Pancreas (tissue), 10 donors: Measurements from ENCODE around the gene JPH3. TPM values are rescaled to one million over a fixed set of nuclear protein-coding genes. Genes with fewer than 3 reads are reported as not detected.

Experiments used
- ATAC-seq, 4 donors: fragments of 200-7000 bp; cut with Tn5 transposase; one replicate each; pipeline versions ENCODE4 v1.8.0 to v1.9.1; 2020; ENCODE audit warnings: mild to moderate bottlenecking in 4 of 4, moderate library complexity in 4 of 4
- DNase-seq, 6 donors: peaks; one replicate each; pipeline ENCODE4 v3.0.0-alpha.2; 2020
- FAIRE-seq: peaks from 2 replicates; lab custom pipeline; 2012; peaks lifted over from hg19 to GRCh38; lab: Jason Lieb, UNC
- H3K27ac ChIP-seq, 4 donors: fragments of 200-600 bp; sonication (generic); 1 replicate in 3 of 4; 2 replicates in 1 of 4; pipeline versions ENCODE4 v1.5.0 to v1.8.0; 2020
- H3K27me3 ChIP-seq, 4 donors: fragments of 200-600 bp; one replicate each; pipeline ENCODE4 v1.8.0; 2021
- H3K36me3 ChIP-seq, 3 donors: fragments of 200-600 bp; sonication (generic) in 1 of 3; one replicate each; pipeline versions ENCODE4 v1.5.0 to v1.8.0; 2020 to 2021
- H3K4me1 ChIP-seq, 3 donors: fragments of 200-600 bp; one replicate each; pipeline ENCODE4 v1.8.0; 2021
- H3K4me3 ChIP-seq, 4 donors: fragments of 200-600 bp; sonication (generic) in 2 of 4; one replicate each; pipeline versions ENCODE4 v1.5.0 to v1.8.0; 2020 to 2021
- H3K9me3 ChIP-seq, 4 donors: fragments of 200-600 bp; one replicate each; pipeline ENCODE4 v1.8.0; 2021
- WGBS, 2 donors: extraction: QIAGEN DNeasy Blood & Tissue Kit; methylation state at CpG; one replicate each; pipeline ENCODE4 v1.1.7; 2013; 5-methylcytosine and 5-hydroxymethylcytosine counted together
- intact Hi-C, 3 donors: fragments of 100-400 bp; cut with DNase I; formaldehyde crosslinking; loops; one replicate each; pipeline versions ENCODE4 v1.11.1 to v1.14.2; 2022
- polyA plus RNA-seq, 2 donors: library from polyadenylated mRNA; stranded (reverse); fragments of 200-250 nt; gene quantifications; one replicate each; pipeline ENCODE4 v1.2.3, GENCODE V29; 2013
- total RNA-seq, 6 donors: library from RNA; stranded (reverse); fragmentation: NEBNext Ultra II Directional in 4 of 6; extraction: Animal tissue kit (Norgen Biotek cat#: 25700) in 4 of 6; gene quantifications; one replicate each; pipeline versions ENCODE4 v1.2.1 to v1.2.4, GENCODE V29; 2021 to 2023
- TF ChIP-seq, protein P1 (sequence below), 4 donors: fragments of 200-600 bp; sonication (generic) in 3 of 4; IDR thresholded peaks; one replicate each; pipeline versions ENCODE4 v1.5.0 to v1.8.0; 2021; ENCODE audit warnings: antibody characterized with exemption in 4 of 4
- donor health status: healthy with polysubstance abuse.
- donor health status: DM: no; HTN: no; CAD: no; lungs with moderate emphysema.
- donor health status: DM: no; HTN: no; CAD: no.
- donor health status: control.
- donor health status: control.
- donor health status: Bipolar disorder and iron deficiency.
- donor health status: DM: yes; HTN: yes; CAD: no.
- donor health status: DM: no; HTN: no; CAD: no.
- donor health status: DM: no; HTN: no; CAD: no.
- donor health status: DM: yes; HTN: yes; CAD: no.

JPH3 gene
- total and polyA plus RNA-seq, 8 donors = 0.09 to 1.9 (median 0.41) TPM

DNA sequence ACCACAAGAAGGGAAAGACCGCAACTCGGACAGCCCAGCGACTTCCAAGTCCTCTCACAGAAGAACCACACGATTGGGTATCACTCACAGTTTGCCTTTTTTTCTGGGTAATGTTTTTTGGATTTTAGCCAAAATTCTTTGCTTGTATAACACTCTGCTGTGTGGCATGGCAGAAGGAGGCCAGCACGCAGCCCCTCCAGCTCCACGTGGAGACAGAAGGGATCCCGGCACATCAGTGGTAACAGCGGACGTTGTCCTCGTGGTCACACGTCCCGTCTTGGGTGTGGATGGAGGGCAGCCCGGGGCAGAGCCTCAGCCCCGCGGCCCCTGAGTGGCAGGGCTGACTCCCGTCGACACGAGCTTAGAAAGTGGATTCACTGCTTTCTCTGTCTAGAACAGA, 94.4 kb downstream of the JPH3 start:
- Histone ChIP-seq H3K4me1 (no peaks in the 10 kb centered on the region), H3K27me3 (no peaks in the 10 kb centered on the region), H3K36me3 (peaks cover 0 to 14% (median 0%) of the 10 kb centered on the region in 3 donors), H3K27ac (no peak overlapping the region), H3K9me3 (no peaks in the 10 kb centered on the region), H3K4me3 (no peak overlapping the region)
- intact Hi-C loops = no loop called here
- 89% methylated on average over 18 of the region's 18 CpGs for WGBS, 2 donors
- no peak for FAIRE-seq
- peak in 2 of 6 donors; percentile 14 to 47 for DNase-seq
- no peak for ATAC-seq
- TF ChIP-seq, protein P1, sequence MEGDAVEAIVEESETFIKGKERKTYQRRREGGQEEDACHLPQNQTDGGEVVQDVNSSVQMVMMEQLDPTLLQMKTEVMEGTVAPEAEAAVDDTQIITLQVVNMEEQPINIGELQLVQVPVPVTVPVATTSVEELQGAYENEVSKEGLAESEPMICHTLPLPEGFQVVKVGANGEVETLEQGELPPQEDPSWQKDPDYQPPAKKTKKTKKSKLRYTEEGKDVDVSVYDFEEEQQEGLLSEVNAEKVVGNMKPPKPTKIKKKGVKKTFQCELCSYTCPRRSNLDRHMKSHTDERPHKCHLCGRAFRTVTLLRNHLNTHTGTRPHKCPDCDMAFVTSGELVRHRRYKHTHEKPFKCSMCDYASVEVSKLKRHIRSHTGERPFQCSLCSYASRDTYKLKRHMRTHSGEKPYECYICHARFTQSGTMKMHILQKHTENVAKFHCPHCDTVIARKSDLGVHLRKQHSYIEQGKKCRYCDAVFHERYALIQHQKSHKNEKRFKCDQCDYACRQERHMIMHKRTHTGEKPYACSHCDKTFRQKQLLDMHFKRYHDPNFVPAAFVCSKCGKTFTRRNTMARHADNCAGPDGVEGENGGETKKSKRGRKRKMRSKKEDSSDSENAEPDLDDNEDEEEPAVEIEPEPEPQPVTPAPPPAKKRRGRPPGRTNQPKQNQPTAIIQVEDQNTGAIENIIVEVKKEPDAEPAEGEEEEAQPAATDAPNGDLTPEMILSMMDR (IDR thresholded peaks at IDR 0.05) = no peak

DNA sequence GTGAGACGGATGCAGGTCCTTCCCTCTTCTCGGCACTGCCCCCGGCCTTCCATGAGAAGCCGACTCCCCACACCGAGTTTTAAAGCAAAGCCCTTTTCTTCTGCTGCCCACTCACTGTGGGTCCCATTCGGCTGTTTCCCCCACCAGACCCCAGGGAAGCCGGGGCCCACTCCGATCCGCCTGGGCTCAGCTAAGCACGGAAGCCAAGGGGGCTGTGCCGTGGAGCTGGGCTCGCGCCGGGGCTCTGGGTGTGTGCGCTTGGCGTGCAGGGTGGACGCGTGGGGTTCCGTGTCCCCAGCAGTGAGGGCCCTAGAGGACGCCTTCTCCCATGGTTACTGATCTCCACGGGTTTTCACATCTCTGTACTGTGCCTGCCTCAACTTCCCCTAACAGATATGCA, 94.9 kb downstream of the JPH3 start:
- ATAC-seq (no peak), FAIRE-seq (no peak), DNase-seq (peak in 1 of 6 donors; percentile 54)
- no peak overlapping the region for H3K4me3 ChIP-seq
- WGBS, 2 donors = 94% methylated on average over 18 to 21 of the region's 21 CpGs
- H3K27ac ChIP-seq = no peak overlapping the region
- intact Hi-C loops = no loop called here
- TF ChIP-seq, protein P1 (IDR thresholded peaks at IDR 0.05) = no peak
- no peaks in the 10 kb centered on the region for H3K4me1 ChIP-seq
- no peaks in the 10 kb centered on the region for H3K9me3 ChIP-seq
- peaks cover 0 to 20% (median 0%) of the 10 kb centered on the region in 3 donors for H3K36me3 ChIP-seq
- no peaks in the 10 kb centered on the region for H3K27me3 ChIP-seq

DNA sequence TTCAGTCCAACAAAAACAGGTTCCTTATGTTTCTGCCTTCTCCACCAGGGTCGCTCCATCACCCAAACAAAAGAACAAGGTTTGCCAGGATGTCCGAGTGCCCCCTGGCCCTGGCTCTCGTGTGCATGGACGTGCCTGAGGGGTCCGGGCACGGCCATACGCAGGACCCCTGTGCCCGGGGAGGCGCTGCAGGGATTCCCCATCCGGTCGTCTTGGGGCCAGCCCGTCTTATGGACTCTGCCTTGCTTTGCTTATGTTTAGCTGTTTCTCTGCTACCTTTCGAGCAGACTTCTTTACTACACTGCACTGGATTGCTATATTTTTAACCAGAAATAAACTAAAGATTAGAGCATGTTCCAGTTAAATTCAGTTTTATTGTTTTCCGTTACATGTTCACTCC, 95.5 kb downstream of the JPH3 start:
- Histone ChIP-seq H3K9me3 (no peaks in the 10 kb centered on the region), H3K27ac (no peak overlapping the region), H3K4me3 (no peak overlapping the region), H3K36me3 (peaks cover 0 to 24% (median 0%) of the 10 kb centered on the region in 3 donors), H3K27me3 (no peaks in the 10 kb centered on the region), H3K4me1 (no peaks in the 10 kb centered on the region)
- FAIRE-seq = no peak
- TF ChIP-seq, protein P1 (IDR thresholded peaks at IDR 0.05) = no peak
- 91 to 93% methylated on average over 14 of the region's 14 CpGs for WGBS, 2 donors
- no peak for DNase-seq
- intact Hi-C loops = no loop called here
- ATAC-seq = no peak

DNA sequence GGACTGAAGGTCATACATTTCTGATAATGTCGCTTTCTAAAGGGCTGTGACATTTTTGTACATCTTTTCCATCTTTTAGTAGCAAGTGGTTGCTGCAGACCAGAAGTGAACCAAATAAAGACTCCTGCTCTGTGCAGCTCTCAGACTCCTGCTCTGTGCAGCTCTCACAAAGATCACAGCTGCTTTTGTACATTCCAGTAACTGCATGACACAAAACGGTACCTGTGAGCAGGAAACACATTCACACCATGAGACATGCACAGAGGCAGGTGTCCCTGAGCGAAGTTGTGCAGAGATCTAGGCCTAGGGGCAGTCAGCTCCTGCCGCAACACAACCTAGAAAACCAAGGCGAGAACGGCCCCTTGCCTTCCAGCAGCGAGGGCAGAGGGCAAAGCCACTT, 95.9 kb downstream of the JPH3 start:
- 87 to 91% methylated on average over 7 of the region's 7 CpGs for WGBS, 2 donors
- Histone ChIP-seq H3K36me3 (peaks cover 0 to 25% (median 0%) of the 10 kb centered on the region in 3 donors), H3K27me3 (no peaks in the 10 kb centered on the region), H3K9me3 (no peaks in the 10 kb centered on the region), H3K27ac (no peak overlapping the region), H3K4me1 (no peaks in the 10 kb centered on the region), H3K4me3 (no peak overlapping the region)
- ATAC-seq (no peak), DNase-seq (no peak), FAIRE-seq (no peak)
- TF ChIP-seq, protein P1 (IDR thresholded peaks at IDR 0.05) = no peak
- intact Hi-C loops = no loop called here

DNA sequence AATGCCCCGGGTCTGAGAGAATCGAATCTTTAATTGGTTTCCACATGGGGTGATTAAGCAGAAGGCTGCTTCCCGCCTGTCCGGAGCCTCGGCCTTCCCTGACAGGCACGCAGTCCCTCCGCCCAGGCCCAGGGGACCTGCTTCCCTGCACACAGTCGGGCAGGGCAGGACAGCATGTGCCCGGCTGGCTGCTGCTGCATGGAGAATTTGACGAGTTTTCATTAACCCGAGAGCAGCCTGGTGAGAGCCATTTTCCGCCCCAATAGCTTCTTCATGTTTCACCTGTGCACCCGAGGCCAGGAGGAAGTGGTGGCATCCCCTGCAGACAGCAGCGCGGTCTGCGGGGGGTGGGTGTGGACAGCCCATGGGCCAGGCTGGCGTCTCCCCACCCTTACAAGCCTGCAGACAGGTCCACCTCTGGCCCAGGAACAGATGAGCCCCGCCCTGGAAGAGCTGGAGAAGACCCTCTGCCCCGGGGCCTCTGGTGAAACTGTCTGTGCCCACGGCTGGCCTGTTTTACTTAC, 96.4 kb downstream of the JPH3 start:
- no peak for DNase-seq
- Histone ChIP-seq H3K4me1 (no peaks in the 10 kb centered on the region), H3K27ac (no peak overlapping the region), H3K9me3 (no peaks in the 10 kb centered on the region), H3K36me3 (peaks cover 0 to 25% (median 0%) of the 10 kb centered on the region in 3 donors), H3K27me3 (no peaks in the 10 kb centered on the region), H3K4me3 (no peak overlapping the region)
- intact Hi-C loops = no loop called here
- ATAC-seq = peak in 1 of 4 donors; percentile 21
- 86 to 88% methylated on average over 20 of the region's 20 CpGs for WGBS, 2 donors
- TF ChIP-seq, protein P1 (IDR thresholded peaks at IDR 0.05) = no peak
- FAIRE-seq = no peak
